Measurements from ENCODE around the gene SLC38A9.
"Not testable (repeated sequence)": the region's sequence is repeated elsewhere in the genome, so short reads cannot be mapped to it uniquely, and the experiment has no call there.

GRCh38 chr5:55607309-55607708, 104.8 kb downstream of the SLC38A9 start:
- not testable (repeated sequence) for TF ChIP-seq POLR2AphosphoS2 (conservative IDR thresholded peaks at IDR 0.05; ENCODE audit: low read length); CTCF (IDR thresholded peaks at IDR 0.05); CEBPB (IDR thresholded peaks at IDR 0.05); RAD21 (conservative IDR thresholded peaks at IDR 0.05 in 1 of 2, IDR thresholded peaks at IDR 0.05 in 1 of 2); EHMT2 (IDR thresholded peaks at IDR 0.05; ENCODE audit: low read depth); POLR2A (IDR thresholded peaks at IDR 0.05; ENCODE audit: low read length); CHD2 (IDR thresholded peaks at IDR 0.05; ENCODE audit: low read length, partially characterized antibody); EP300 (IDR thresholded peaks at IDR 0.05); MAFK (IDR thresholded peaks at IDR 0.05; ENCODE audit: partially characterized antibody); REST (IDR thresholded peaks at IDR 0.05); MAZ (IDR thresholded peaks at IDR 0.05; ENCODE audit: borderline replicate concordance, low read depth, low read length); RNF2 (IDR thresholded peaks at IDR 0.05; ENCODE audit: borderline replicate concordance, low read depth)

Measured in A549 (cell line).